GM21367 (cell line): ENCODE measurements around the gene COL4A4.

ENCODE experiments used
- ATAC-seq: cut with Tn5 transposase; IDR thresholded peaks from one replicate; pipeline ENCODE4 v1.9.1; 2021; ENCODE audit not compliant: unreplicated experiment

The COL4A4 gene

DNA sequence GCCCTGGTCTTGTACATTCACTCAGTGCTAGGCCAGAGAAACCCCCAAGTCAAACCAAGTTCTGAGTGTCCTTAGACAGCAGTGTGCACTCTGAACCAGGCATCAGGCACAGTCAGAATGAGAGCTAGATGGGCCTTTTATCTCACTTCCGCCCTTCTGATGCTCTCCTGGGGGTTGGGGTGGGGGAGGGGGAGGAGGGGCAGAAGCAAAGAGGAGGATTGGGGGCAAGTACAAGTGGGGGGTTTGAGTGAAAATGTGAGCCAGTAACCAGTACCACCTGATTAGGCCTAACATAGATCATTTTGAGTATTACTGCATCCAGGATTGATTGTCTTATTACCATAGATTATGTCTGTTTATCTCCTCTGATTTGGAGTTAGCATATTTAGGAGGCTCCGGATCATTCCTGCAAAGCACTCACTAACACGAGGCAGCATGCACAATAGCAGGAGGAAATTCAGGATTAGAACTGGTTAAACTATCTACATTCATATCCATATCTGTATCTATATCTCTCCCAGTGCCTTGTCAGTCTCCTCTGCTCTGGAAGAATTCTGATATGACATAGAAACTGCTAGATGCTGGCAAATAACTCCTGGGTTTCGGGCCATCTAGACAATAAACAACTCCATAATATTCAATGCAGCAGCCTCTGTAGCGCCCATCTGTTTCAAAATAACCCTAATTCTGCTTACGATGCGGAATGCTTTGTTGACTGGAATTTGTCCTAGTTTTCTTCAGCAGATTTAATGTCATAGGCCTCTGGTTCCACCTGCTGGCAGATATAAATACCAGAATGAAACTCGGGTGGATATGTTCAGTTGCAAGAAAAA, 179.0 kb downstream of the COL4A4 start:
- ATAC-seq: peak; percentile 95

GRCh38 chr2:226983895-226984749, 179.9 kb downstream of the COL4A4 start:
- ATAC-seq: no peak

DNA sequence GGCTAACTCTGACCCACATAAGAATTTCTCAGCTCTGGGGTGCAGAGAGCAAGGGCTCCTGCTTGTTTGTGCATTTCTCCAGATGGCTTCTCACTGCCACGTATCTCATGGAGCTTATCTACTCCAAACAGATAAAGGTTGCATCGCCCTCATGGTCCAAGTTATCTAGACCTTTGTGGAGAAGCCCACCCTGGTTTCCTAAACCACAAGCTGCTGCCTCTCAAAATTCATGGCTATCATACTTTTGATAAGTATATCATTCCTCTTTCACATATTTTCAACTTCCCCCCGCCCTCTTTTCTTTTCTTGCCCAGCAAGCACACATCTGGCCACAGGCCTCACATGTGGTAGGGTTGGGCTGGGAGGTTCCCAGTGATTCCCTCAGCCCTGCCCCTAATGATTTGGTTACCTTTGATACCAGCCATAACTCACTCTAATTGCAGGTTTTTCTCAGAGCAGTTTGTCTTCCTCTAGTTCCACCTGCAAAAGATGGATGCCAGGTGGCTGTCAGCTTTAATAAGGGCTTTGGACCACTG, 182.1 kb downstream of the COL4A4 start:
- ATAC-seq: no peak

- no peak for ATAC-seq
These were observed 185.0 kb downstream of the COL4A4 start for GRCh38 chr2:226979004-226979403.

GRCh38 chr2:226978300-226978699, 185.7 kb downstream of the COL4A4 start:
- ATAC-seq: no peak

DNA sequence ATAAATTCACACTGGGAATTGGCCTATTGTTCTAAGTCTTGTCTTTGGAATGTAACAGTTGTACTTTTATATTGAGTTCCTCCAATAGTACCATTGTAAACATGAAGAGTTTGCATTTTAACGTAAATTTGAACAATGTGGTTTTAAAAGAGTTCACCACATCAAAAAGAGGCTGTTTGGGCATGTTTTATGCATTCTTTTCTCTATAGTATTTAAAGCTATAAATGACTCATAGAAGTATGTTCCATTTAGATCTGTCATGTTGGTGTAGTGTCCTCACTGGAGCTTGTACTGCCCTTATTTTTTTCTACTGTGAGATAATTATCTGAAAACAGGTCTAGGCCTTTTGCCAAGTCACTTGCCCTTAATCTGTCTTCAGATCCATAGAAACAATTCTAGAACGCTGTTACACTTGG, 186.2 kb downstream of the COL4A4 start:
- ATAC-seq: no peak

- no peak for ATAC-seq
These were observed 190.2 kb downstream of the COL4A4 start for GRCh38 chr2:226973816-226974215.

DNA sequence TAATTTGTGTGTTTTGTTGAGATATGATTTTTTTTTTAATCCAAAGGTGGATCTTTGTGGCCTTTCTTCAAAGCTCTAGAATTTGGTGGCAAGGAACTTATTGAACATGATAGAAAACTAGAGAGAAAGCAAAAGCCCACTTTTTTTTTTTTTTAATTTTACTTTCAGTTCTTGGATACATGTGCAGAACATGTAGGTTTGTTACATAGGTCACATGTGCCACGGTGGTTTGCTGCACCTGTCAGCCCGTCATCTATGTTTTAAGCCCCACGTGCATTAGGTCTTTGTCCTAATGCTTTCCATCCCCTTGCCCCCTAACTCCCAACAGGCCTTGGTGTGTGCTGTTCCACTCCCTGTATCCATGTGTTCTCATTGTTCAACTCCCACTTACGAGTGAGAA, 192.2 kb downstream of the COL4A4 start:
- no peak for ATAC-seq

- ATAC-seq: peak; percentile 49
These were observed 192.9 kb downstream of the COL4A4 start for GRCh38 chr2:226971084-226971483.

- peak; percentile 54 for ATAC-seq
These were observed 193.6 kb downstream of the COL4A4 start for GRCh38 chr2:226970362-226970761.

GRCh38 chr2:226969417-226970080, 194.5 kb downstream of the COL4A4 start:
- ATAC-seq: no peak

GRCh38 chr2:226965376-226965775, 198.6 kb downstream of the COL4A4 start:
- ATAC-seq: no peak

- no peak for ATAC-seq
These were observed 200.5 kb downstream of the COL4A4 start for GRCh38 chr2:226963528-226963927.

DNA sequence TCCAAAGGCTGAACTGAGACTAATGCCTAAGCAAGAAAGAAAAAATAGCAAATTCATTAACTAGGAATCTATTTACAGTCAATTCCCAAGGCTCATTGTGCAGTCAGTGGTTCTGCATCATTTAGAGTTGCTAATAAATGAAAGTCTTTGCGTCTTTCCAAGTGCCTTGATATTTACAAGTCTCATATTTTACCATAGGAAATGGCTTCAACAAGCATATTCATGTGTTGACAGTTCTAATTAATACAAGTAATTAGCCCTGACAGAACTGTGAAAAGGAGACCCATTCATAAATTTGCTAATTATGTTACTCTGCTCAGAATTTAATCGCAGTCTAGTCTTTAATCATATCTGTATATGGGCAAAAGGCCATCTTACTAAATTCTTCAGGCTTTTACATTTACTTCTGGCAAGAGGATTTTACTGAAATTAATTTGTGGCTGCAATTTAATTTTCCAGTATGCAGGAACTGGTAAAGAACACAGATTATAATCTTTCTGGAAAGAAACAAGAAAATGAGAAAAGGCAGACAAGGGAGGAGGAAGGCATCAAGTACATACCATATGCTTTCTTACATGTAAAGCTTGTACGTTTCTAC, 201.7 kb downstream of the COL4A4 start:
- no peak for ATAC-seq

DNA sequence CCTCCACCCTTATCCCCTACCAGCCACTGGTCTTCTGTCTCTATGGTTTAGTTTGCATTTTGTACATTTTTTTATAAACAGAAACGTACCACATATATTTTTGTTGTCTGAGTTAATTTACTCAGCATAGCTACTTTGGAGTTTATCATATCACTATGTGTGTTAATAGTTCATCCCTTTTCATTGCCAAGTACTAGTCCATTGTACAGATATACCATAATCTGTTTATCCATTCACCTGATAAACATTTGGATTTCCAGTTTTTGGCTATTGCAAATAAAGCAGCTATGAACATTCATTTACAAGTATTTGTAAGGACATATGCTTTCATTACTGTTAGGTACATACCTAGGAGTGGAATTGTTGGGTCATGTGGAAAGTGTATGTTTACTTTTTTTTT, 204.6 kb downstream of the COL4A4 start:
- no peak for ATAC-seq

- no peak for ATAC-seq
These were observed 207.3 kb downstream of the COL4A4 start for GRCh38 chr2:226956659-226957058.

GRCh38 chr2:226953826-226954225, 210.2 kb downstream of the COL4A4 start:
- ATAC-seq: no peak

DNA sequence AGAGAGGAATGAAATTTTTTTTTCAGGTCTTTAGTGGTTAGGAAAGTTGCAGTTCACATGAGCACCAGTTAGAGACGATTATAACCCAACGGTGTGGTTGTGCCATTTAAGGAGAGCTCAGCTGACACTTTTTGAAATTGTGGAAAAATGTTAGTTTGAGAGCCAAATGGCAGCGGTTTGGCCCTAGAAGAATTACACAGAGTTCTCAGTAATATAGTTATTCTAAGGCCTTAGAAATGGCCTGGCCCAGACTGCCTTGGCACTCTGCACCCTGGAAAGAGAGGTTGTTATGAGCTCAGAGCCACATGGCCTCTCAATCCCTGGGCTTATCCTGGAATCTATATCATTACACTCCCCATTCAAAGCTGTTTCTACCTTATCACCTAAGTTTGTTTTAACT, 210.8 kb downstream of the COL4A4 start:
- no peak for ATAC-seq
